T-helper 1 cell (primary cell): ENCODE results near the gene NQO2.
"Not testable (repeated sequence)": the region's sequence is repeated elsewhere in the genome, so short reads cannot be mapped to it uniquely, and the experiment has no call there.

Experiments
- DNase-seq, 5 donors: peaks; one replicate each; pipeline ENCODE4 v3.0.0-alpha.2; 2012 to 2020

NQO2 gene

DNA sequence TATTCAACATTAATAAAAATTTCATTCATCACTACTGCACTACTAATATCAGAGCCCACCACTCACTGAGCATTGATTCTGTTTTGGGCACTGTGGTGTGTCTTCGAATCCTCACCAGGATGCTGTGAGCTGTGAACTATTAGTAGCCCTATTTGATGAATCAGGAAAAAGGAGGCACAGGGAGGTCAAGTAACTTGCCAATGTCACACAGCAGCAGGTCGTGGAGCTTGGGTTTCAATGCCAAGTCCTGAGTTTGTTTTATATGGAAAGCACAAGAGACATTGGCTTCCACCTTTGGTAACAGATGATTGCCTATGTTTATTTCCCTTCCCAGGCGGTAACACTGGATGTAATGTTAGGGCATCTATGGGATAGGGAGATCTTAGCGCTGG is 15.0 kb downstream of the NQO2 start:
- DNase-seq = no peak

DNA sequence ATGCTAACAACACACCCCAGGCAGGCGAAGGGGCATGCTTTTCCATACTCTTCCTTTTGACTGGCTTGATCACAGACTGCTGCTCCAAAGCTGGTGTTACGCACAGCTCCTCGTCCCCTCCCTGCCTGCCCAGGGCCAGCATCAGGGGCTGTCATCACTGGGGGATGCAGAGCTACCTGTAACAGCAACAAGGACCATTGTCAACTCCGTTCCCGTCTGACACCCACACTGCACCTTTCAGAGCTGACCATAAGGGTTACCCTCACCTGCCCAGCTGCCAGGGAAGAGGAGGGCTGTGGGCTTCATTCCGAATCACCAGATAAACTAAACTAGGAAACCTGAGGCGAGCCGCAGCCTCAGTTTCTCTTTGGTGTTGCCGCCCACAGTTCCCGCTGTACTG is 15.4 kb downstream of the NQO2 start:
- DNase-seq = no peak

DNA sequence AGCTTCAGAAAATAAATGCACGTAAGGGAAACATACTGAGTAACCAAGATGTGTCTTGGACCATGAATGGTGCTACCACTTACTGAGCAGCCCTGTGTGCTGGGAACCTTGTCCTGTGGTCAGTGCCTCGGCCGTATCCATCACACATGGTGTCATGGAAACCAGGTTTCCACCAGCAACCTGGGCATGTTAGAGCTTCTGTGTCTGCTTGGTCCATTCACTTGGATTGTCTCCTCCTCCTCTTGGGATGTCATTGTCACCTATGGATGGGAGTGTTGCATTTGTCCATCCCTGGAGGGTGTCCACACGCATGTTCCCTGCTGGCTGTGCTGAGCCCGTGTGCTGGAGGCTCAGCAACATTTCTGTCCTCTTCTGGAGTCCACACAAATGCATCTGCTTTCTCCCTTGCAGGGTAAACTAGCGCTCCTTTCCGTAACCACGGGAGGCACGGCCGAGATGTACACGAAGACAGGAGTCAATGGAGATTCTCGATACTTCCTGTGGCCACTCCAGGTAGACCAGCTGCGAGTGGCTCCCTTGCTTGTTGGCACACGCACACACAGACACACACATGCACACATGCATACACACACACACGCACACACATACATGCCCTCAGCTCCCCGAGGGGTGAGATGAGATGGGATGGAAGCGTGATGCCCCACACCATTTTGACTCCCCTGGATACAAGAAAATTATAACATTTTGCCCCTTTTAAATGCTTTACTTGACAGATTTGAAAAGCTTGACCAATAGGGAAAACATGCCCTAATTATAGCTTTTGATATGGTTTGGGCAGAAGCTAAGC is 17.0 kb downstream of the NQO2 start:
- no peak for DNase-seq

DNA sequence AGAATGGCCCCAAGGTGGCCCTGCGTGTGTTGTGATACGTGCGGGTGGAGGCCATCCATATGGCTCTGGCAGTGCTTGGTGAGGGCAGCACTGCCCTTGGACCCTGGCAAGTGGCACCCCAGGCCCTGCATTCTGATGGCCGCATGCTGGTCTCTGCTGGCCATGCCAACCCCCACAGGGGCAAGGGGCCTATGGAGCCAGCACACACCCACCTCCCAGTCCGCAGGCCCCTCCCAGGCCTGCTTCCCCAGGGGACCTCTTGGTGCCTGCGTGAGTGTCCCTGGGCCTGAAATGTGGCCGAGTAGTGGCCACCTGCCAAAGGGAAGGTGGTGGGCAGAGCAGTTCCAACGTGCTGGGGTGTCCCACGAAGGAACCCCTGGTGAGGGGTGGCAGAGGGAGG is 17.6 kb downstream of the NQO2 start:
- DNase-seq = no peak

DNA sequence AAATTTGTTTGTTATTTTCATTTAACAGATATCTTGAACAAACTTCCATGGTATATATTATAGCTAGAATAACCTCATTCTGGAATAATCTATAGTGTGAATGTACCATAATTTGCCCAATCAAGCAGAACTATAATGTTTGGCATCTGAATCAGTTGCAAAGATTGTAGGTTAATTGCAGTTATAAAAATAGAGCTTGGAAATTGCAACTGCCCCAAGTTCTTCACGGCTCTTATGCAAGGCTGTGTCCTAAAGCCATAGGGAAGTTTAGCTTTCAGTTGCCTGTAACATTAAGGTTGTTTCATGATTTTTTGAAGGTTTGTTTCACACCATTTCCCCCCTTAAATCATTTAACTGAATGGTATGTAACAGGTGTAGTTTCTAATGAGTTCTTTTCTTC is 19.4 kb downstream of the NQO2 start:
- DNase-seq = no peak

DNA sequence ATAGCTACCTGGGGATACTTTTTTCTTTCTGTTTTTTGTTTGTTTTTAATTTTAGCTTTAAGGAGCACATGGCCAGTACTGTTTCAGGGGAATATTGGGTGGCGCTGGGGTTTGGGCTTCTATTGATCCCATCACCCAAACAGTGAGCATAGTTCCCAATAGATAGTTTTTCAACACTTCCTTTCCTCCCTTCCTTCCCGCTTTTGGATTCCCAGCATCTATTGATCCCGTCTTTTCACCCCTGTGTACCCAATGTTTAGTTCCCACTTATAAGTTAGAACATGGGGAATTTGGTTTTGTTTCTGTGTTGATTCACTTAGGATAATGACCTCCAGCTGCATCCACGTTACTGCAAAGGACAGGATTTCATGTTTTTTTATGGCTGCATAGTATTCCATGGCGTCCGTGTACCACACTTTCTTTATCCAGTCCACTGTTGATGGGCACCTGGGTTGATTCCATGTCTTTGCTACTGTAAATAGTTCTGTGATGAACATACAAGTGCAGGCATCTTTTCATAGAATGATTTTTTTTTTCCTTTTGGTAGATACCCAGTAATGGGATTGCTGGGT is 20.1 kb downstream of the NQO2 start:
- DNase-seq = no peak

DNA sequence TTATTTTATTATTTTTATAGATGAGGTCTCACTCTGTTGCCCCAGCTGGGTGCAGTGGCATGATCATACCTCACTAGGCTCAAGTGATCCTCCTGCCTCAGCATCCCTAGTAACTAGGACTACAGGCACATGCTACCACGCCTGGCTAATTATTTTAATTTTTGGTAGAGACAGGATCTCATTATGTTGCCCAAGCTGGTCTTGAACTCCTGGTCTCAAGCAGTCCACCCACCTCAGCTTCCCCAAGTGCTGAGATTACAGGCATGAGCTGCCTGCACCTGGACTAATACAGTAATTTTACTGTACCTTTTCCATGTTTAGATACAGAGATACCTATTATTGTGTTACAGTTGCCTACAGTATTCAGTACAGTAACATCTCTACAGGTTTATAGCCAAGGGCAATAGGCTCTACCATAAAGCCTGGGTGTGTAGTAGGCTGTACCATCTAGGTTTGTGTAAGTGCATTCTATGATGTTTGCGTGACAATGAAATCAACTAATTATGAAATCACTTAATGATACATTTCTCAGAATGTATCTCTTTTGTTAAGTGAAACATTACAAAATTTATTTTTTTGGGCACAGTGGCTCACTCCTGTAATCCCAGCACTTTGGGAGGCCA is 21.4 kb downstream of the NQO2 start:
- DNase-seq = not testable (repeated sequence)

DNA sequence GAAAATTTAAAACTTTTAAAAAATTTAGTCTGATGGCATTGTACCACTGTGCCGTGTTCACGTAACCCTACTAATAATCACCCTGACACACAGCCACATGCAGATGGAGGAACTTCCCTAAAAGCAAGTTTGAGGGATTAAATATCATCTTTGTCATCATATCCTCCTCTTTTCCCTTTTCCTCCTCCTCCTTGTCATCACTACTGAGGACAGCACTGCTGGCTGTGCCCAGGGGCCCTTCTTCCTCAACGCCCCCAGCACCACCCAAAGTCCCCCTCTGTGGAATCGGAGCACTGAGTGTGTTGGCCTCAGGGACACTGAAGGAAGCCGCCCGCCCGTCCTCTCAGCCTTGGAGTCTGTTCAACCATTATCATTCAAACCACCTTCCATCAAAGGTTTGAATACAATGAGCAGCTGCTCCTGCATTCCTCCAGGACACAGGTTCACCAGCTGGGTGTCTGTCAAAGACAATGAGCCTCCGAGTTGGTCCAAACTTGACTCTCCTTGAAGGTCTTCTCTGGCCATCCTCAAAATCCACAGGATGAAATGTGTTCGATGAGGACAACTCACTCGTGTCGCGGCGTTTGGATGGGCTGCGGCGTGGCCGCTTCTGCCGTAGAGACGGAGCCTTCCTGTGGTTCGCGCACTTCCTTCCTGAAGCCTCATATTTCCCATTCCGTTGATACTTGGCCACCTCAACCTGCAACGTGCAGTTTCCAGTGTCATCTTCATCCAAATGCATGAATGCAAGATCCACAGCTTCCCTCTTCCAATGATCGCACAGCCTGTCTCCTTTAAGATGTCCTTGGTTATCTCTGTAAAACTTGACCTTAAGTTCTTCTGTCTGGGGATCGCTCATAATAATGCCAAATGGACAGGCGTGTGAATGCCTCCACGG is 23.3 kb downstream of the NQO2 start:
- peak in 2 of 5 donors; percentile 16 to 63 for DNase-seq

DNA sequence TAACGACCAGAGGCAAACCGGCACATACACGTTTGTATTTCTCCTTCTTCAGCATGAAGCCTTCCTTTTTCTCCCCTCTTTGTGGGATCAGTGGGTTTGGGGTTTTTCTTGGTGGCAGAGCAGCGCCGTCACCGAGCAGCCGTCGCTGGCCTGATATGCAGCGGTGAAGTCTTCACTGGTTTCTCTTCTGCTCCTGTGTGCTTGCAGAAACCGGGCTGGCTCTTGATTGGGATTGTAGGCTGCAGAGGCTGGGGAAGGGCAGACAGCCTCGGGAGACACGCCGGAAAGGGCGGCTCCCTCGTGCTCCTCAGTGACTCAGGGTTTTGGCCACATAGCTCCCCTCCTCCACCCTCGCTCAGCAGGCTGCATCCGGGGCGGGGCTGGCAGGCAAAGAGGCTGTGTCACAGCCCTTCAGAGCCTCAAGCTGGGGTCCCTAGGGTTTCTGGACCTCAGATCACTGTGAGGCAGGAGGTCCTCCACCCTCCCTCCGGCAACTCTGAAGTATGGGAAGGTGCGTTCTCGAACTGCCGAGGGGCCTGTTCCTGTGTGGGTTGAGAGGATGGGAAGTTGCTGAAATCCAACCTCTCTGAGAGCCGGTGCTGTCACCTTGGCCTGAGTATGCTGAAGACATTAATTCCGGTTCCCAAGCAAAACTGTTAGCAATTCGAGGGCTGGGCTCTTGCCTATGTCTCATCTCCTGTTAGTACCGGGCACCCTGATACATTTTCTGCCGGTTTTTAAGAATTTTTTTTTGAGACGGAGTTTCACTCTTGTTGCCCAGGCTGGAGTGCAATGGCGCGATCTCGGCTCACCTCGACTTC is 24.2 kb downstream of the NQO2 start:
- peak; percentile 63 to 95 (median 74) for DNase-seq

DNA sequence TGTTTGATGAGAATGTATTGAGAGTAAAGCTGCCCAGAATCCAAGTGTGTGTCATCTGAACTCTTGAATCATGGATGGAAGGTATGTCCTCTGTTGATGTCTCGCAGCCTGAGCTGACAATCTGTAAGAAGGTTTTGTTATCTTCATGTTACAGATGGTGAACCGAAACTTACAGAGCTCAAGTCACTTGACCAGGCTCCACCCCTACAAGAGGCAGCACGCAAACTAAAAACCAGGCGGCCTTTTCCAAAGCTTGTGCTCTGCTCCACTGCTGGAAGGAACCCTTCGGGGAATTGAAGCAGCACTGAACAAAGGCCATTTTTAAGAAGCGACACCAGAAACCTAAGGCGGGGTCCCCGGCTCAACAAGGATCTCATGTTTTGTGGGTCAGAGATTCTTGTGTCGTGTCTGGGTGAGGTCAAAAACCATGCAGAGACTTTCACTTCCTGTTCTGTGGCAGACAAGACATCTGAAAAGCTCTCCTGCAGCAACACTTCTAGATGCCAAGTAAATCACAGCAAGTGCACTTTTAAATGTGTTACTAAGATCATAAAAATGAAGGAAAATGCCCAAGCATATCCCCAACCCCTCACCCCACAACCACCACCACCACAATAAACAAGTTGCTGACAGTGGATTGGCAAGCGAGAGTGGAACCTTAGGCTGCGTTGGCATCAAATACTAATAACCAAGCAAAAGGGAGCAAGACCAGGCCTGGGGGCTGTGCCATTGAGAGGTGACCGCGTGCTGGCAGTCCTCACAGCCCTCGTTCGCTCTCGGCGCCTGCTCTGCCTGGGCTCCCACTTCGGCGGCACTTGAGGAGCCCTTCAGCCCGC is 27.3 kb downstream of the NQO2 start:
- peak in 2 of 5 donors; percentile 17 to 68 for DNase-seq

DNA sequence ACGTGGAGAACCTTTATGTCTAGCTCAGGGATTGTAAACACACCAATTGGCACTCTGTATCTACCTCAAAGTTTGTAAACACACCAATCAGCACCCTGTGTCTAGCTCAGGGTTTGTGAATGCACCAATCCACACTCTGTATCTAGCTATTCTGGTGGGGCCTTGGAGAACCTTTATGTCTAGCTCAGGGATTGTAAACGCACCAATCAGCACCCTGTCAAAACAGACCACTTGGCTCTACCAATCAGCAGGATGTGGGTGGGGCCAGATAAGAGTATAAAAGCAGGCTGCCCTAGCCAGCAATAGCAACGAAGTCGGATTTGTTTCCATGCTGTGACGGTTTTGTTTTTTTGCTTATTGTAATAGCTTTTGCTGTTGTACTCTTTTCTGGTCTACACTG is 28.5 kb downstream of the NQO2 start:
- not testable (repeated sequence) for DNase-seq

DNA sequence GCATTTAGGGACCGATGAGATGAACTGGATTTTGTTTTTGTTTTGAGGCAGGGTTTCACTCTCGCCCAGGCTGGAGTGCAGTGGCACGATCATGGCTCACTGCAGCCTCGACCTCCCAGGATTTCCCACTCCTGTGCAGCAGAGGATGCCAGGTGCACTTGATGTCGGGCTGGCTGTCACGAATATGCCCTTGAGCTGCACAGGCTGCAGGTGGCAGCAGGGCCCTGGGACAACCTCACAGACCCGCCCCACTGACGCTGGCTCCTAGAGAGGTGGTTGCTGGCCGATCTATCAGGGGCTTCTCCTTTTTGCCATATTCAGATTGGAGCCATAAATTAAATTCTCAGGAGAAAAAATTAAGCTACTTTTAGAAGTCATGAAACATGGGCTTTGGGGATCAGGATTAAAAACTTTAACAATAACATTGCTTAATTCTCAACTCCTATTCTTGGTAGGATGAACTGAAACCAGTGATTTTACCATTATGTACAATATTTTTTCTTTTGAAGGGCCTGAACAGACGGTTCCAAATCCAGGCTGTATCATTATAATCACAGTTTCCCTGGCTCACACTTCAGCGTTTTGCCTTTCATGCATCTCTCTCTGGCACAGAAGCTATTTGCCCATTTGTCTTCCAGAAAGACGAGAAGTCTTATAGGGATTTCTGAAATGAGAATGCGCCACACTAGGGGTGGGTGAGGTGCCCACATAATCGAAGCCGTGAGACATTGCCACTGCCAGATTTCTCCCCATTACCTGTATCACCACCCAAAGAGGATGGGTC is 32.4 kb downstream of the NQO2 start:
- DNase-seq = peak in 1 of 5 donors; percentile 26

DNA sequence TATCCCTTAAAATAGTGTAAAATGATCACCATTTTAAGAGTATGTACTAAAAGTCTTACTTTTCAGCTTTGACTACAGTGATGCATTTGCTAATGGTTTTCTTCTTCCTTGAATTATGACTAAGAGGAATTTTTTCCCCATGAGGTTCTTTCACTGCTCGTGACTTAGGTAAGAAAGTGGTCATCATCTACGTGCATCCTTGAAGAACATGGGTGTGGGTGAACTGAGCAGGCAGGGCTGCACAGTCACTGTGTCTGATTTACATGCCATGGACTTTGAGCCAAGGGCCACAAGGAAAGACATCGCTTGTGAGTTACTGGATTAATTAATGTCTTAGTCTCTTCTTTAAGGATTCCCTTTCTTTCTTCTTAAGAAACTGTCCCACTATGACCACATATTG is 33.3 kb downstream of the NQO2 start:
- DNase-seq = no peak

DNA sequence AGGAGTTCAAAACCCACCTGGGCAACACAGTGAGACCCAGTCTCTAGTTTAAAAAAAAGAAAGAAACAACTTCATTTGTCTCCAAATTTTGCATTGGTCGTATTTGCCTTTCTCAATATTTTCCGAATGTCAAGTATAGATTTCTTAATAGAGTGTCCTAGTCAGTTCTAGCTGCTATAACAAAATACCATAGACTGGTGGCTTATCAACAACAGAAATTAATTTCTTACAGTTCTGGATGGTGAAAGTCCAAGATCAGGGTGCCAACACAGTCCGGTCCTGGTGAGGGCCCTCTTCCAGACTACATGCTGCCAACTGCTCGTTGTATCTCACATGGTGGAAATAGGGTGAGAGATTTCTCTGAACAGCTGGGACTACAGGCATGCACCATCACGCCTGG is 34.0 kb downstream of the NQO2 start:
- no peak for DNase-seq

DNA sequence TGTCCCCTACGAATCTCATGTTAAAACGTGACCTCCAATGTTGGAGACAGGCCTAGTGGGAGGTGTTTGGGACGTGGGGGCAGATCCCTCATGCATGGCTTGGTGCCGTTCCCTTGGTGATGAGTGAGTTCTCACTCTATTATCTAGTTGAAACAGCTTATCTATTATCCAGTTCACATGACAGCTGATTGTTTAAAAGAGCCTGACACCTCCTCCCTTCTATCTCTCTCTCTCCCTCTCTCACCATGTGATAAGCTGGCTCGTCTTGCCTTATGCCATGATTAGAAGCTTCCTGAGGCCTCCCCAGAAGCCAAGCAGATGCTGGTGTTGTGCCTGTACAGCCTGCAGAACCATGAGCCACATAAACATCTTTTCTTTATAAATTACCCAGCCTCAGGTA is 35.7 kb downstream of the NQO2 start:
- DNase-seq = no peak

DNA sequence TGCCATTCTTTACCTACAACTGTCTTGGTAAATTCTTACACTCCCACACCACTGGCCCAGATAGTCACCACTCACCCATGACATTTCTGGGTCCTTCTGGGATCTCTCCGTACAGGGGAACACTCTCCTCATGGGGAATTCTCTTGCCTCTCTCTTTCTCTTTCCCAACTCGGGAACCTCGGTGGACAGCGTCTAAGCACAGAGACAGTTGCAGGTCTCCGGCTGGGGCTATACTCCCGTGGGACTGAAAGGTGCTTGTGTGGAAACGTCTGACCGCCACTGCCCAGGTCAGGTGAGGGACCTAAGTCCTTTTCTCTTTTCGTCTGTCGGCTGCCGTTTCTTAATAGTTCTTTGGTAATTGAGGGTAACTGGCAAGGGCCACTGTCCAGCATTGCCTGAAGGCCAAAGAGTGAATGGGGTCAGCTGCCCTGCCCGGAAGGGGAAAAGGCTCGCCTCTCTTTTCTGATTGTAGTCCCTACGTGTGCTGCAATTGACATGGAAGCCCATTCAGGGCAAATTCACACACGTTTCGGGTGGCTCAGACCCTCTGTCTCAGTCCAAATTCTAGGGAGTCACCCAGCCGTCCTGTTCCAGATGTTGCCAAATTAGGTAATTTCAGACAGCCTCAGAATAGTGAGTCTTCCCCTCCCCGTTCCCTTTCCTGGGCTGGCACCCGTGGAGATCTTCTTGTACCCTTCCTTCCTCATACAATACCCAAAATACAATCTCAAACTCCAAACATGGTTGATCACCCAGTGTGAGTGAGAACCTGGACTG is 37.4 kb downstream of the NQO2 start:
- DNase-seq = no peak

DNA sequence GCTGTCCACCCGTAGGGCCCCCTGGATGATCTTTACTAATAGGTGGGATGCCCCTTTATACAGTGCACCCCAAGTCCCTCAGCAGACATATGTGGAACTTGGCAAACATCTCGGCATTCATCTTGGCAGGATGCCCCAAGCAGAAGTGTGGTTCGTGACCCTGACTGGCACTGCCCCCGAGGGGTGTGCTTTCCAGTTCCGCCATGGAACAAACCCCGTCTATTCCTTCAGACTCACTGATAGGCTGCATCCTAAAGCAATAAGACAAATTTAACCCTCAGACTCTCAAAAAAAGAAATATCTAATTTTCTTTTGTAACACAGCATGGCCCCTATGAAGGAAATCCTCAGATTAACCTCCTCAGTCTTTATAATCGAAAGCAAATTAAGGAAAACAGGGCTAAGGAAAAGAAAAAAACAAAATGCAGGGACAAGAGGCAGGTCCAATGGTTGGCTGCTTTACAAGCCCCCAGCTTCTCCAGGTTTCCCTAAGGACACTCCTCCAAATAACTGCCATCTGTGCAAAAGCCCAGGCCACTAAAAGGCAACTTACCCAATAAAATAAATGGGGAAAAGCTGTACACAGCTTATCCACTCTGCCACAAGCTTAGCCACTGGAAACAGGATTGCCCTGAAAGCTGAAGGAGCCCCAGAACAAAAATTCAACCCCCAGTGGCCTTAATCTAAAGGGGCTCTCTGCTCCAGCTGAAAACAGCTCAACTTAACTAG is 38.1 kb downstream of the NQO2 start:
- no peak for DNase-seq

DNA sequence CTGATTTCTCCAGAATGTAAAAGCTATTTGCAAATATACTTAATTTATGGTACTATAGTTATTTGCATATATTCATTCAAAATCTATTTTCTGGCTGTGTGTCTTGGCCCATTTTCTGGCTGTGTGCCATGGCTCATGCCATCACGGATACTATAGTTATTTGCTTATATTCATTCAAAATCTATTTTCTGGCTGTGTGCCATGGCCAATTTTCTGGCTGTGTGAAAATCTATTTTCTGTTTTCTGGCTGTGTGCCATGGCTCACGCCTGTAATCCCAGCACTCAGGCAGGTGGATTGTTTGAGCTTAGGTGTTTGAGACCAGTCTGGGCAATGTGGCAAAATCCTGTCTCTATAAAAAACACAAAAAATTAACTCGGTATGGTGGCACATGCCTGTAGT is 39.7 kb downstream of the NQO2 start:
- no peak for DNase-seq

DNA sequence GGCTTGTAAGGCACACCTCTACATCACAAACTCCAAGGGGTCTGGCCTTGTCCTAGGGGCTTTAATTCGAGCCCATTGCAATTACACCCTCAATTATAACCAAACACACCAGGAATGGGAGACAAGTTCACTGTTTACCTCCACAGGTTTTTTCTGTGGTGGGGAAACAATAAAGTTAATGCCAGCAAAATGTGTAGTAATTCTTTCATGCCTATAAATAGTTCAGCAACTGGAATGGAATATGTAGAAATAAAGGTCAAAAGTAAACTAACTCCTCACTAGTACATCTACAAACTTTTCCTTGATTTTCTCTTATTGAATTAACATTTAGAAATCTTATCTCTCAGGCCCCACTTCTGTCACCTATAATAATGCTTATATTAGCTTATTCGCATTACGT is 41.5 kb downstream of the NQO2 start:
- no peak for DNase-seq
